ENCODE data around the gene DIAPH2.

- TF ChIP-seq CTCF (IDR thresholded peaks at IDR 0.05; ENCODE audit: low read depth, low read length) = no peak
- TF ChIP-seq POLR2A (IDR thresholded peaks at IDR 0.05; ENCODE audit: extremely low read depth, insufficient read length) = no peak
Observed at GRCh38 chrX:97027384-97027922, 342.8 kb downstream of the DIAPH2 start.

All from NB4 (cell line).